Liver (tissue), 9 donors: ENCODE results near the gene TSGA10IP. TPM values are rescaled to one million over a fixed set of nuclear protein-coding genes. Genes with fewer than 3 reads are reported as not detected.

Experiments
- DNase-seq: peaks from one replicate; pipeline ENCODE4 v3.0.0-alpha.2; 2017; ENCODE audit warnings: low spot score
- H3K27ac ChIP-seq, 2 donors: one replicate each; pipeline ENCODE4 v1.7.0; 2013; ENCODE audit warnings: inconsistent platforms in 2 of 2, low read length in 2 of 2, control low read depth in 1 of 2, low read depth in 1 of 2, mild to moderate bottlenecking in 1 of 2
- H3K27me3 ChIP-seq, 4 donors: one replicate each; pipeline versions ENCODE4 v1.6.1 to v1.7.0; 2013; ENCODE audit warnings: low read length in 3 of 4, inconsistent platforms in 1 of 4, mild to moderate bottlenecking in 1 of 4, moderate library complexity in 1 of 4; ENCODE audit not compliant: control insufficient read depth in 4 of 4, insufficient read depth in 4 of 4
- H3K36me3 ChIP-seq, 4 donors: one replicate each; pipeline versions ENCODE4 v1.6.1 to v1.7.0; 2013; ENCODE audit warnings: low read length in 3 of 4, mild to moderate bottlenecking in 3 of 4, low read depth in 1 of 4, moderate library complexity in 1 of 4; ENCODE audit not compliant: control insufficient read depth in 4 of 4, insufficient read depth in 3 of 4
- H3K4me1 ChIP-seq, 4 donors: one replicate each; pipeline versions ENCODE4 v1.6.1 to v1.7.0; 2013; ENCODE audit warnings: low read length in 3 of 4, mild to moderate bottlenecking in 3 of 4, moderate library complexity in 1 of 4; ENCODE audit not compliant: control insufficient read depth in 4 of 4, insufficient read depth in 4 of 4
- H3K4me3 ChIP-seq, 3 donors: one replicate each; pipeline versions ENCODE4 v1.6.1 to v1.7.0; 2013; ENCODE audit warnings: low read length in 3 of 3, control low read depth in 1 of 3, low read depth in 1 of 3, mild to moderate bottlenecking in 1 of 3
- H3K9ac ChIP-seq, 2 donors: one replicate each; pipeline ENCODE4 v1.7.0; 2013; ENCODE audit warnings: low read length in 2 of 2, mild to moderate bottlenecking in 2 of 2, moderate library complexity in 2 of 2, control low read depth in 1 of 2, low read depth in 1 of 2
- H3K9me3 ChIP-seq, 4 donors: one replicate each; pipeline versions ENCODE4 v1.6.1 to v1.7.0; 2013; ENCODE audit warnings: low read length in 3 of 4; ENCODE audit not compliant: control insufficient read depth in 4 of 4
- ATF3 ChIP-seq: IDR thresholded peaks from 2 replicates; pipeline ENCODE4 v1.6.1; 2016; ENCODE audit warnings: antibody characterized with exemption
- CTCF ChIP-seq: fragments of 150-350 bp; IDR thresholded peaks from 2 replicates; pipeline ENCODE4 v1.5.1; 2017; ENCODE audit warnings: improper control_type of control experiment, low read depth, low read length; ENCODE audit not compliant: missing input control
- EGR1 ChIP-seq, 2 donors: IDR thresholded peaks; 2 replicates each; pipeline ENCODE4 v1.6.1; 2016 to 2018; ENCODE audit warnings: antibody characterized with exemption in 2 of 2, low read depth in 2 of 2
- FOXA1 ChIP-seq: IDR thresholded peaks from 2 replicates; pipeline ENCODE4 v1.6.1; 2016; ENCODE audit warnings: antibody characterized with exemption
- FOXA2 ChIP-seq: IDR thresholded peaks from 2 replicates; pipeline ENCODE4 v1.6.1; 2016; ENCODE audit warnings: antibody characterized with exemption
- GABPA ChIP-seq, 2 donors: IDR thresholded peaks in 1 of 2; conservative IDR thresholded peaks in 1 of 2; 2 replicates each; pipeline ENCODE4 v1.6.1; 2016; ENCODE audit warnings: antibody characterized with exemption in 2 of 2, mild to moderate bottlenecking in 1 of 2, moderate library complexity in 1 of 2
- HNF4A ChIP-seq, 2 donors: conservative IDR thresholded peaks; 2 replicates each; pipeline ENCODE4 v1.6.1; 2016; ENCODE audit warnings: antibody characterized with exemption in 2 of 2, mild to moderate bottlenecking in 2 of 2
- HNF4G ChIP-seq: IDR thresholded peaks from 2 replicates; pipeline ENCODE4 v1.6.1; 2016; ENCODE audit warnings: antibody characterized with exemption
- JUND ChIP-seq, 2 donors: IDR thresholded peaks; 2 replicates each; pipeline ENCODE4 v1.6.1; 2016; ENCODE audit warnings: antibody characterized with exemption in 2 of 2
- MAX ChIP-seq: IDR thresholded peaks from 2 replicates; pipeline ENCODE4 v1.6.1; 2016; ENCODE audit warnings: antibody characterized with exemption
- NR2F2 ChIP-seq: IDR thresholded peaks from 2 replicates; pipeline ENCODE4 v1.6.1; 2016; ENCODE audit warnings: antibody characterized with exemption
- RAD21 ChIP-seq, 2 donors: IDR thresholded peaks; 2 replicates each; pipeline ENCODE4 v1.6.1; 2016; ENCODE audit warnings: antibody characterized with exemption in 2 of 2, mild to moderate bottlenecking in 2 of 2
- REST ChIP-seq: IDR thresholded peaks from 2 replicates; pipeline ENCODE4 v1.6.1; 2016; ENCODE audit warnings: antibody characterized with exemption, mild to moderate bottlenecking
- RXRA ChIP-seq, 2 donors: IDR thresholded peaks; 2 replicates each; pipeline ENCODE4 v1.6.1; 2017 to 2018; ENCODE audit warnings: antibody characterized with exemption in 2 of 2, mild to moderate bottlenecking in 1 of 2
- SP1 ChIP-seq: IDR thresholded peaks from 2 replicates; pipeline ENCODE4 v1.6.1; 2018; ENCODE audit warnings: antibody characterized with exemption, mild to moderate bottlenecking
- TAF1 ChIP-seq: conservative IDR thresholded peaks from 2 replicates; pipeline ENCODE4 v1.6.1; 2016; ENCODE audit warnings: antibody characterized with exemption, mild to moderate bottlenecking
- YY1 ChIP-seq: IDR thresholded peaks from 2 replicates; pipeline ENCODE4 v1.6.1; 2016; ENCODE audit warnings: antibody characterized with exemption, mild to moderate bottlenecking
- ZBTB33 ChIP-seq: IDR thresholded peaks from 2 replicates; pipeline ENCODE4 v1.6.1; 2016; ENCODE audit warnings: antibody characterized with exemption
- WGBS: extraction: QIAGEN DNeasy Blood & Tissue Kit; methylation state at CpG from one replicate; pipeline ENCODE4 v1.1.7; 2013; 5-methylcytosine and 5-hydroxymethylcytosine counted together
- polyA plus RNA-seq, 2 donors: library from polyadenylated mRNA; stranded (reverse) in 1 of 2; unstranded in 1 of 2; fragments of 200-250 nt in 1 of 2; fragments of >200 nt in 1 of 2; fragmentation: Nextera tagmentation in 1 of 2; extraction: Ambion mirVana in 1 of 2; gene quantifications; one replicate each; pipeline versions ENCODE4 v1.2.1 to v1.2.3, GENCODE V29; 2013 to 2015
- total RNA-seq, 2 donors: library from RNA; depleted of rRNA; stranded (reverse); fragments of >200 nt; gene quantifications; one replicate each; pipeline ENCODE4 v1.2.3, GENCODE V29; 2014
- donor health status: healthy.
- donor health status: healthy.
- donor health status: healthy.
- donor health status: healthy.
- donor health status: healthy.

TSGA10IP gene
- total and polyA plus RNA-seq, 4 donors, result 0.02 TPM; not detected in 3

- H3K9ac ChIP-seq, result peak overlapping the region in 1 of 2 donors; percentile 83
- peak overlapping the region; percentile 81 to 88 (median 87) for H3K4me3 ChIP-seq
- H3K27ac ChIP-seq, result no peak overlapping the region
- peaks cover 15 to 30% (median 18%) of the 10 kb centered on the region in 4 donors for H3K36me3 ChIP-seq
- peaks cover 5 to 21% (median 18%) of the 10 kb centered on the region in 4 donors for H3K4me1 ChIP-seq
- 8% methylated on average over 13 of the region's 13 CpGs for WGBS
- DNase-seq, result no peak
- no peaks in the 10 kb centered on the region for H3K9me3 ChIP-seq
- TF ChIP-seq EGR1 (IDR thresholded peaks at IDR 0.05; ENCODE audit: low read depth in 2 of 2), result no peak
- TF ChIP-seq CTCF, result no peak
- TF ChIP-seq ATF3, result no peak
- TF ChIP-seq ZBTB33, result no peak
- no peak for TF ChIP-seq HNF4A (conservative IDR thresholded peaks at IDR 0.05)
- TF ChIP-seq HNF4G, result no peak
- no peak for TF ChIP-seq YY1
- TF ChIP-seq FOXA1, result no peak
- no peak for TF ChIP-seq NR2F2
- no peak for TF ChIP-seq GABPA (IDR thresholded peaks at IDR 0.05 in 1 of 2, conservative IDR thresholded peaks at IDR 0.05 in 1 of 2)
- TF ChIP-seq TAF1, result no peak
- no peak for TF ChIP-seq REST
- no peak for TF ChIP-seq RAD21 (IDR thresholded peaks at IDR 0.05)
- TF ChIP-seq RXRA (IDR thresholded peaks at IDR 0.05), result no peak
- no peak for TF ChIP-seq JUND (IDR thresholded peaks at IDR 0.05)
- no peak for TF ChIP-seq MAX
- H3K27me3 ChIP-seq, result no peaks in the 10 kb centered on the region
Observed at GRCh38 chr11:65962141-65962564, 16.9 kb downstream of the TSGA10IP start.

- Histone ChIP-seq H3K27ac (no peak overlapping the region), H3K4me3 (no peak overlapping the region), H3K36me3 (peaks cover 20 to 53% (median 31%) of the 10 kb centered on the region in 4 donors), H3K27me3 (no peaks in the 10 kb centered on the region), H3K9me3 (no peaks in the 10 kb centered on the region), H3K9ac (no peak overlapping the region), H3K4me1 (peaks cover 5 to 21% (median 18%) of the 10 kb centered on the region in 4 donors)
- WGBS, result 95% methylated on average over 10 of the region's 10 CpGs
- DNase-seq, result no peak
- TF ChIP-seq ATF3 (no peak), FOXA1 (no peak), CTCF (no peak), JUND (IDR thresholded peaks at IDR 0.05) (no peak), GABPA (IDR thresholded peaks at IDR 0.05 in 1 of 2, conservative IDR thresholded peaks at IDR 0.05 in 1 of 2) (no peak), HNF4G (no peak), MAX (no peak), YY1 (no peak), SP1 (no peak), ZBTB33 (no peak), FOXA2 (no peak), NR2F2 (no peak), RXRA (IDR thresholded peaks at IDR 0.05) (no peak), TAF1 (no peak), EGR1 (IDR thresholded peaks at IDR 0.05; ENCODE audit: low read depth in 2 of 2) (no peak), RAD21 (IDR thresholded peaks at IDR 0.05) (no peak)
Observed at GRCh38 chr11:65964906-65965305, 19.6 kb downstream of the TSGA10IP start.
